Measurements from ENCODE around the gene SOST. TPM values are rescaled to one million over a fixed set of nuclear protein-coding genes. Genes with fewer than 3 reads are reported as not detected.

Gene SOST
- total RNA-seq, 3 donors from 2014 or later: not detected

GRCh38 chr17:43772877-43773648, 14.5 kb upstream of the SOST start:
- TF ChIP-seq CTCF (IDR thresholded peaks at IDR 0.05): no peak
- DNase-seq (peak in 2 of 3 donors; percentile 21 to 26), ATAC-seq (peak; percentile 31)
- intact Hi-C loops (cut with DNase I, micrococcal nuclease): no loop called here
- H3K36me3 ChIP-seq (ENCODE audit: low read depth): peaks cover 3% of the 10 kb centered on the region
- peaks cover 7% of the 10 kb centered on the region for H3K4me1 ChIP-seq (ENCODE audit: low read depth)
- no peaks in the 10 kb centered on the region for H3K9me3 ChIP-seq
- no peak overlapping the region for H3K4me3 ChIP-seq

- peaks cover 7% of the 10 kb centered on the region for H3K4me1 ChIP-seq (ENCODE audit: low read depth)
- no peak for ATAC-seq
- intact Hi-C loops (cut with DNase I, micrococcal nuclease): no loop called here
- peak in 1 of 3 donors; percentile 8 for DNase-seq
- H3K4me3 ChIP-seq: no peak overlapping the region
- TF ChIP-seq CTCF (IDR thresholded peaks at IDR 0.05): no peak
- no peaks in the 10 kb centered on the region for H3K9me3 ChIP-seq
- H3K36me3 ChIP-seq (ENCODE audit: low read depth): peaks cover 3% of the 10 kb centered on the region
Measured at GRCh38 chr17:43771463-43771862, 12.9 kb upstream of the SOST start.

- no peak for TF ChIP-seq CTCF (IDR thresholded peaks at IDR 0.05)
- H3K4me1 ChIP-seq (ENCODE audit: low read depth): peaks cover 7% of the 10 kb centered on the region
- no peak for ATAC-seq
Measured at GRCh38 chr17:43770957-43771356, 12.4 kb upstream of the SOST start.

GRCh38 chr17:43769859-43770258, 11.3 kb upstream of the SOST start:
- no peak for TF ChIP-seq CTCF (IDR thresholded peaks at IDR 0.05)
- intact Hi-C loops (cut with DNase I, micrococcal nuclease): no loop called here
- Histone ChIP-seq H3K4me3 (no peak overlapping the region), H3K36me3 (ENCODE audit: low read depth) (peaks cover 3% of the 10 kb centered on the region), H3K4me1 (ENCODE audit: low read depth) (peaks cover 7% of the 10 kb centered on the region), H3K9me3 (no peaks in the 10 kb centered on the region)
- ATAC-seq: no peak
- peak in 1 of 3 donors; percentile 14 for DNase-seq

More at GRCh38 chr17:43770957-43771356, 12.4 kb upstream of the SOST start:
- DNase-seq: no peak
- Histone ChIP-seq H3K4me3 (no peak overlapping the region), H3K9me3 (no peaks in the 10 kb centered on the region), H3K36me3 (ENCODE audit: low read depth) (peaks cover 3% of the 10 kb centered on the region)
- intact Hi-C loops (cut with DNase I, micrococcal nuclease): no loop called here

GRCh38 chr17:43769426-43769825, 10.8 kb upstream of the SOST start:
- ATAC-seq: no peak
- intact Hi-C loops (cut with DNase I, micrococcal nuclease): no loop called here
- Histone ChIP-seq H3K4me3 (no peak overlapping the region), H3K36me3 (ENCODE audit: low read depth) (peaks cover 3% of the 10 kb centered on the region), H3K4me1 (ENCODE audit: low read depth) (peaks cover 7% of the 10 kb centered on the region), H3K9me3 (no peaks in the 10 kb centered on the region)
- peak in 1 of 3 donors; percentile 13 for DNase-seq
- no peak for TF ChIP-seq CTCF (IDR thresholded peaks at IDR 0.05)
